ENCODE data around the gene TSEN15.

The TSEN15 gene

DNA sequence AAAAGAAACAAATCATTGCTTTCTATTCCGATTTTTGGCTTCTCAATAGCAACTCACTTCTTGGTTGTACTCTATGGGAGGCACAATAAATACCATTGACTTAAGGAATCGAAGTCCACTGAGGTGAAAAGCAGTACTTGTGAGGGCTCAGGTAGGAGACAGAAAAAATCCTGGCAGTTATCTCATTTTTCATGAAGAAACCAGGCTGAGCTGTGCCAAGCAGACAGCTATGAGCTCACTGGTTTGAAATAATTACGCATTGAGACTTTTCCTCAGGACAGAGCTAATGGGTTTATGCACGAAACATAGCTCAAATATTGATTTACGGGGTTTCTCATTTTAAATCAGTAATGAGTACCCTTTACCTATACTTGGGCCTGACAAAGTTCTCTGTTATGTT, 32.5 kb upstream of the TSEN15 start:
- H3K27ac Mint-ChIP-seq = peak overlapping the region; percentile 43 to 86 (median 80)
- H3K9me3 Mint-ChIP-seq = no peaks in the 10 kb centered on the region
- H3K36me3 Mint-ChIP-seq (ENCODE audit: low read depth) = no peaks in the 10 kb centered on the region
- no peak overlapping the region for H3K4me3 Mint-ChIP-seq
- peaks cover 65% of the 10 kb centered on the region for H3K4me1 Mint-ChIP-seq
- H3K27me3 Mint-ChIP-seq (ENCODE audit: low read depth) = no peaks in the 10 kb centered on the region
- TF ChIP-seq CTCF (IDR thresholded peaks at IDR 0.05; ENCODE audit: unreplicated experiment in 3 of 3) = no peak

DNA sequence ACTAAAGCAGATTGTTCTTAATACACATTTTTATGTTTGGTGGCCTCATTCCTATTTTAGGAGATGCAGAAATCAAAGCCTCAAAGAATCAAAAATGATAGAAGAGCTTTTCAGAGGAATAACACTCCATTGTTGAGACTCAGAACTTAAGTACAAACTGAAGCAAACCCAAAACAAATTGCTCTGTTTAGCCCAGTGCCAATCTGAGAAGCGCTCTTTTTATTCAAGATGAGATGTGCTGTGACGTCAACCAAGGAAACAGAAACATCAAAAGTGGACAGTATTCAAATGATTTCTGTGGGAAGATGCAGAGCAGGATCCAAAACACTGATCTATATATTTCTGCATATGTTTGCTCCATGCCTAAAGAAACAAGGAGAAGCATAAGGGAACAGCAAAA, 32.0 kb upstream of the TSEN15 start:
- H3K27ac Mint-ChIP-seq = peak overlapping the region in 2 of 3 experiments; percentile 41 to 86
- TF ChIP-seq CTCF (IDR thresholded peaks at IDR 0.05; ENCODE audit: unreplicated experiment in 3 of 3) = no peak
- no peaks in the 10 kb centered on the region for H3K36me3 Mint-ChIP-seq (ENCODE audit: low read depth)
- H3K9me3 Mint-ChIP-seq = no peaks in the 10 kb centered on the region
- H3K4me3 Mint-ChIP-seq = no peak overlapping the region
- H3K27me3 Mint-ChIP-seq (ENCODE audit: low read depth) = no peaks in the 10 kb centered on the region
- H3K4me1 Mint-ChIP-seq = peaks cover 66% of the 10 kb centered on the region

DNA sequence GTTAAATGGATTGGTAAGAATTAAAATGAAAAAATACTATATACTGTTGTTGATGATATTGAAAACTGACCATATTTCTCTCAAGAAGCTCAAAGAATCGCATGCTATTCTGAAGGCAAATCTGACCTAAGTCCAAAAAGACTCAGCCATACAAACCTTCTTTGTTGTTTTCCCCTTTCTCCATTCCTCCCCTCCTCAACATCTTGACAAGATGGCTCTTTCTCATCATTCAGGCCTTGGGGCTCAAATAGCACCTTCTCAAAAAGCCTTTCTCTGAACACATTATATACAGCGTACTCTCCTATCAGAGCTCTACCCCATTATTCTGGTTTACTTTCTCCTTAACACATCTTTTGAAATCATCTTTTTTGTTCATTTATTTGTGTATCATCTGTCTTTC, 31.2 kb upstream of the TSEN15 start:
- Mint-ChIP-seq H3K36me3 (ENCODE audit: low read depth) (no peaks in the 10 kb centered on the region), H3K27me3 (ENCODE audit: low read depth) (peaks cover under 1% of the 10 kb centered on the region), H3K4me1 (peaks cover 74% of the 10 kb centered on the region), H3K4me3 (no peak overlapping the region), H3K27ac (peak overlapping the region; percentile 86 to 89 (median 87)), H3K9me3 (no peaks in the 10 kb centered on the region)
- TF ChIP-seq CTCF (IDR thresholded peaks at IDR 0.05; ENCODE audit: unreplicated experiment in 3 of 3) = no peak

DNA sequence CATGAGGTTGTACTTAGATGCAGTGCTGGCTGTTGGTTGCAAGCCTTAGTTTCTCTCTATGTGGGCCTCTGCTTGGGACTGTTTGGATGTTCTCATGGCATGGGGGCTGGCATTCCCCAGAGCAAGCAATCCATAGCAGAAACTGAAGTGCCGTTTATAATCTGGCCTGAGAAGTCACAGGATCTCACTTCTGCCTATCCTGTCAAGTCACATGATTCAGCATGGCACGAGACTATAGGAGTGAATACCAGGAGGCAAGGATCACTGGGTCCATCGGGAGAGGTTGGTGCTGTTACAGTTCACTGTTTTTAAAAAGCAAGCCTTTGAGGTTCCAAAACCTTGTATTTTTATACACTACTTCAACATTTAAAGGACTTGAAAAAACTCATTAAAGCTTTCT, 30.7 kb upstream of the TSEN15 start:
- Mint-ChIP-seq H3K27ac (peak overlapping the region; percentile 86 to 89 (median 87)), H3K36me3 (ENCODE audit: low read depth) (no peaks in the 10 kb centered on the region), H3K4me1 (peaks cover 79% of the 10 kb centered on the region), H3K27me3 (ENCODE audit: low read depth) (peaks cover 3% of the 10 kb centered on the region), H3K4me3 (no peak overlapping the region), H3K9me3 (no peaks in the 10 kb centered on the region)
- TF ChIP-seq CTCF (IDR thresholded peaks at IDR 0.05; ENCODE audit: unreplicated experiment in 3 of 3) = no peak

DNA sequence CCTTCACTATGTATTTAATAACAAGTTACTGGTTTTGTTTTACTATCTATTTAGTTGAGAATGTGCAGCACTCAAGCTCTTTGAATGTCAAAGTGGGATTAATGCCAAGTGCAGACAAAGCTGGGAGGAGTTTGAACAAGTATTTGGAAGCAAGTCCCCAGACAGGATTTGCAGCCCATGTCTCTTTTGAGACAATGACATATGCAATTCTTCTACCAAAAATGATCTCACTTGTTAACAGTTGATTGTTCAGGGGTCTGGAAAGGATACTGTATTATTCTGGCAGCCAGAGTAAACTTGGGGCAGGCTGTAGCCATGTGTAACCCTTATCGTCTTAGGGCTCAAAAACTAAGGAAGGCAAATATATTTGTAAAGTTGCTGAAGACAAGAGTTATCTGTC, 29.8 kb upstream of the TSEN15 start:
- no peaks in the 10 kb centered on the region for H3K9me3 Mint-ChIP-seq
- H3K27me3 Mint-ChIP-seq (ENCODE audit: low read depth) = peaks cover 3% of the 10 kb centered on the region
- TF ChIP-seq CTCF (IDR thresholded peaks at IDR 0.05; ENCODE audit: unreplicated experiment in 3 of 3) = no peak
- H3K4me3 Mint-ChIP-seq = peak overlapping the region in 2 of 3 experiments; percentile 6 to 31
- peak overlapping the region; percentile 86 to 89 (median 87) for H3K27ac Mint-ChIP-seq
- peaks cover 83% of the 10 kb centered on the region for H3K4me1 Mint-ChIP-seq
- H3K36me3 Mint-ChIP-seq (ENCODE audit: low read depth) = no peaks in the 10 kb centered on the region

DNA sequence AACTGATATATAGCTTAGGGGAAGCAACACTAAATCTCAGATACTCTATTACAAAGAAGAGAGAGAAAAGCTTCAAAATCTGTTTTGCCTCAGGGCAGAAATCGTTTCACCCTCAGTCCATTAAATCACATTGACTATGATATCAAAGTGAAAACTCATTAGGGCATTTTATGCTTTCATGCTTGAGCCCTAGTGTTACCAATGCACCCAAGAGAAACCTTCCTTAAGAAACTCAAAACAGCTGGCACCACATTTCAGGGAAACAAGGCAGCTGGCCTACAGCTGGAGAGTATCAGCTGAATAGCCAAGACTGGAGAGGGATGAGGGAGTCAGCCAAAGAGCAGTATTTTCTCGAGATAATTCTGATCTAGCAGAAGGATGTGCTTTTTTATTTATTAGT, 28.9 kb upstream of the TSEN15 start:
- H3K27ac Mint-ChIP-seq = peak overlapping the region; percentile 86 to 89 (median 87)
- no peak for TF ChIP-seq CTCF (IDR thresholded peaks at IDR 0.05; ENCODE audit: unreplicated experiment in 3 of 3)
- H3K4me3 Mint-ChIP-seq = peak overlapping the region in 2 of 3 experiments; percentile 48 to 64
- no peaks in the 10 kb centered on the region for H3K36me3 Mint-ChIP-seq (ENCODE audit: low read depth)
- H3K9me3 Mint-ChIP-seq = no peaks in the 10 kb centered on the region
- H3K4me1 Mint-ChIP-seq = peaks cover 84% of the 10 kb centered on the region
- H3K27me3 Mint-ChIP-seq (ENCODE audit: low read depth) = peaks cover 3% of the 10 kb centered on the region

Measured in nephron (organoid).